Ureter (tissue), 1 donor: Measurements from ENCODE around the gene RTN4R. TPM values are rescaled to one million over a fixed set of nuclear protein-coding genes. Genes with fewer than 3 reads are reported as not detected.

Experiments used
- DNase-seq: peaks from one replicate; pipeline ENCODE4 v3.0.0-alpha.2; 2020; ENCODE audit warnings: low spot score
- total RNA-seq: library from RNA; stranded (reverse); gene quantifications from one replicate; pipeline ENCODE4 v1.2.4, GENCODE V29; 2023
- donor health status: DM: yes; HTN: yes; CAD: no.

The RTN4R gene
- total RNA-seq, 1 donor from 2014 or later = 1.3 TPM

DNA sequence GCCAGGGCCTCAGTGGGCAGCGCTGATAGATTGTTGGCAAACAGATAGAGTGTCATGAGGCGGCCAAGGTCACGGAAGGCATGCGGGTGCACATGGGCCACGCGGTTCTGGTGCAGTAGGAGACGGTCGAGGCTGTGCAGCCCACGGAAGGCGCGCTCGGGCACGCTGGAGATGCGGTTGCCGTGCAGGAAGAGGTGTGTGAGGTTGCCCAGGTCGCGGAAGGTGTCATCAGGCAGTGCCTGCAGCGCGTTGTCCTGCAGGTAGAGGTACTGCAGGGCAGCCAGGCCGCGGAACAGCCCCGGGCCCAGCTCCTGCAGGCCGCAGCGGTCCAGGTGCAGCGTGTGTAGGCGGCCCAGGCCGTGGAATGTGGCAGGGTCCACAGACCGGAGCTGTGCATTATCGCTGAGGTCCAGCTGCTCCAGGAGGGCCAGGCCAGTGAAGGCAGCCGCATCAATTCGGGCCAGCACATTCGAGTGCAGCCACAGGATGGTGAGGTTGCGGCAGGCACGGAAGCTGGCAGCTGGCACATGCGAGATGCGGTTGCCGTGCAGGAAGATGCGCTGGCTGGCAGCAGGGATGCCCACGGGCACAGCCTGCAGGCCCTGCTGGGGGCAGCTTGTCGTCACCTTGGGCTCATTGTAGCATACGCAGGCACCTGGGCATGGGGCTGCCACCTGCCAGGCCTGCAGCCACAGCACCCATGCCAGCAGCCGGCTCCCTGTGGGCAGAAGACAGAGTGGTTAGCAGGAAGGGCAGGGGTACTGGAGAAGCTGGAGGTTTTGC lies 25.5 kb downstream of the RTN4R start:
- no peak for DNase-seq

DNA sequence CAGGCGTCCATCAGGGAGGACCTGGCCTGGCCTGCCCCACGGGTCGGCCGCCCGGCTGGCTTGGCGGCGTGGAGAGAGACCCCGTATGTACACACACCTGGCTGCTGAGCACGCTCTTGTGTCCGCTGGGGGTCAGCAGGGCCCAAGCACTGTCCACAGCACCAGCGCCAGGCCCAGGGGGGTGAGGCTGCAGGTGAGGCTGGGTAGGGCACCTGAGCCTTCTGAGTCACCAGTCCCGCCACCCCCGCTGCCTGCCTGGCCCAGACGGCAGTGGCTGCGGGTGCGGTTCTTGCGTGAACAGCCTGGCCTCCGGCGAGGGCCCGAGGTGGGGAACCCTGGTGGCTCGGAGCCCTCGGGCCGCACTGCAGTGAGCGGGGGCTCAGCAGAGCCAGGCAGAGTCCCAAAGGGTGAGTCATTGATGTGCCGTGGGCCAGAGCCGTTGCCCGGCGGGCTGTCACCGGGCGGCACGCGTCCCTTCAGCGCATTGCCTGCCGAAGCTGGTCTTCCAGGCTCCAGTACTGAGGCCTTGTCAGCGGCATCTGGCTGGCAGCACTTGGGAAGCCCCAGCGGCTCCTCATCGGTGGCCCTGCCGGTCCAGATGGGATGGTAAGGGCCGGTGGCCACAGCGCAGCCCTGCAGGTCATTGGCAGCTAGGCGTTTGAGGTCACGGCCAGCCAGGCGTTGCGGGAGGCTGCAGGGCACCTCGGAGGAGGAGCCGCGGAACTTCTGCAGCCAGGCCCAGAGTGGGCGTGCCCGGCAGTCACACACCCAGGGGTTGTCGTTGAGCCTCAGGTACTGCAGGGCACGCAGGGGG lies 26.3 kb downstream of the RTN4R start:
- no peak for DNase-seq

DNA sequence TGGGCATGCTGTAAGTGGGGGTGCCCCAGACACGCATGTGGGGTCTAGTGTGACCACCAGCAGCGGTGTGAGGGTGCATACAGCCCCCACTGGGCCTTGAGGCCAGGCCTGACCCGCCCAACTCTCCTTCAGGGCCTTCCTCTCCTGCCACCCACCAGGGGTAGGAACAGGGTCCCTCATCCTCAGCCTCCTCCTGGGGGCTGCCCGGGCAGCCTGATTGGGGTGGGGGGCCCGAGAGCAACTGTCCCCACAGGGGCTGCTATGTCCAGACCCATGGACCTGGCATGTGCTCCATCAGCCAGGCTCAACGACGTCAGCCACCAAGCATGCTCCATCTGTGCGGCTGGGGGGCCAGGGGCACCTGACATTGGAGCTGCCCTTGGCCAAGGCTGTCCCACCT lies 27.2 kb downstream of the RTN4R start:
- no peak for DNase-seq

DNA sequence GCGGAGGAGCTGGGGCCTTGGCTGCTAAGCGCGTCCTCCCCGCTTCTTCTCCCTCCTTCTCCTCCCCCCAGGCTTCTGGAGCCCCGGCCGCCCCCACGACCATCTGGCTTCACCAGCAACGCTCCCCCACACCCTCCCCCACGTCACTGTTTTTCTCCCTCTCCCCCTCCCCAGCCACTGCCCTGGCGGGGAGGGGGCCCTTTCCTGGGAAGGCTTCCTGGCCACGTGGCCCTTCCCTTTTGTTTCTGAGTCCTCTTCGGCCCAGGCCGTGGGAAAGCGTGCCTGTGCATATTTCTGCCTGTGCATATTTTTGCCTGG lies 27.7 kb downstream of the RTN4R start:
- no peak for DNase-seq

DNA sequence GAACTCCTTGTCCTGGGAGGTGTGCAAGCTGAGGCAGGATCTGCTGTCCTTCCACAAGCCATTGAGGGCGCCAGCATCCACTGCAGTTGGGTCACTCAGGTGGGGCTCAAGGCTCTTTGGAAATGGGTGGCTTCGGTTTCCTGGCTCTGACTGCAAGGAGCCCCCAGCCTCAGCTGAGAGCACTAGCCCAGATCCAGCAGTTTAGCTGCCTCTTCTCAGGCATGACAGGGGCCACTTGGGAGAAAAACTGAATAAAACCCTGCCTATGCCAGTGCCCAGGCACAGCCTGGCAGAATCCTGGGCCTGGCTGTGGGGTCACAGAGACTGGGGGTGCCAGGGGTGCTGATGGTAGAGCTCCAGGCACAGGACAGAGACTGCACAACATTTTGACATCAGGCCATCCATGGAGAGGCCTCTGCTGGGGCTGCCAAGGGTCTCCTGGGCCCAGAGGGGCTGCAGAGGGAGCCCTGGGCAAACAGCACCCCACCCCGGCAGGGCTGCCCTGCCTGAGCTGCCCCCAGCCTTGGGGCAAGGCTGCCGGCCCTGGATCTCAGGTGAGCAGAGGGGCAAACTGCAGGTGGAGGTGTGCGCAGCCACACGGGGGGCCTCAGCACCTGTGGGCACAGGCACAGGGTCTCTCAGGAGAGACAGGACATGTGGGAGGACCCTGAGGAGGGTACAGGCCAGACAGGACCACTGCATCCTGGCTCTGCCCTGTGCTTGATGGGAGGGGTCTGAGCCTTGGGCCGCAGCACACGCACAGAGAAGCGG lies 28.3 kb downstream of the RTN4R start:
- DNase-seq = no peak

DNA sequence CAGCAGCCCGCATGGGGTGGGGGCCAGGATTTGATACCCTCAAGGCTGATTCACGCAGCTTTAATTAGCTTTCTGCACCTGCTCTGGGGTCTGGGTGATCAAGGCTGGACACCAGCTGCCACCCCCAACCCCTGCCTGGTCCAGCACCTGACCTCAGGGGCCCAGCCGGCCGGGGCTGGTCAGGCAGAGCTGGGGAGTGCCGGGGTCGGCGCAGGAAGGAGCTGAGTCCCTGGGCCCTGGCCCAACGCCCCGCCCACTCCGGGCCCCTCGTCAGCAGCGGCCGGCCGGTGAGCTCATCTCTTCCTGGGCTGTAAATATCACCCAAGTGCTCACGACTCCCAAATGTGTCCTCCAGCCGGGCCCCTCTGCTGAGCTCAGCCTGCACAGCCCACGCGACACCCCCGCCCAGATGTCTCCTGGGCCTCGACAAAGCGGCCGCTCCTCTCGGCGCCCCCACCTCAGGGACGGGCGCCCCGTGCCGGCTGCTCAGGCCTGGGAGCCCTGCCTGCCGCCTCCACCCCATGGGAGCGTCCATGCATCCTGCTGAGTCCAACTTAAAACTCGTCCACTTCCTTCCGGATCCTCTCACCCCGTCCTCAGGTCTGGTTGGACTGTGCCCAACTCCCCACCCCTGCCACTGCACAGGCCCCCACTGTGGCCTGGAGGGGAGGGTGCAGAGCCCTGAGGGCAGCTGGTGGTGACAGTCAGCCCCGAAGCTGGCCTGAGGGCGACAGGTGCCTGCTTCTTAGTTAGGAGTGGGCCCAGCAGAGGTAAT lies 29.0 kb downstream of the RTN4R start:
- DNase-seq = no peak

DNA sequence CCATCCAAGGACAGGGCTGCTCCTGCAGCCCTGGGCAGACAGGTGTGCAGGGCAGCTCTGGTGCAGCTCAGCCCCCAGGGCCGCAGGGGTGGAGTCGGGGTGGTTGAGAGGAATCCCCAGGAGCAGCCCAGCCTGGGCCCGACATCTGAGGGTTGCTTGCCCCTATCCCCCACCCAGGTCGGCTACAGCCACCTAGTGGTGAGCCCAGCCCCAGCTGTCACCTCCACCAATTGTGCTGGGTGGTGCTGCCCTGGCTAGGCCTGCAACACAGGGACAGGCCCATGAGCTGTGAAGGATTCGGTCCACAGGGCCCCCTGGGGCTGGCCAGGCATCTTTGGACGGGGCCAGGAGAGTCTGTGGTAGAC lies 29.6 kb downstream of the RTN4R start:
- DNase-seq = no peak

DNA sequence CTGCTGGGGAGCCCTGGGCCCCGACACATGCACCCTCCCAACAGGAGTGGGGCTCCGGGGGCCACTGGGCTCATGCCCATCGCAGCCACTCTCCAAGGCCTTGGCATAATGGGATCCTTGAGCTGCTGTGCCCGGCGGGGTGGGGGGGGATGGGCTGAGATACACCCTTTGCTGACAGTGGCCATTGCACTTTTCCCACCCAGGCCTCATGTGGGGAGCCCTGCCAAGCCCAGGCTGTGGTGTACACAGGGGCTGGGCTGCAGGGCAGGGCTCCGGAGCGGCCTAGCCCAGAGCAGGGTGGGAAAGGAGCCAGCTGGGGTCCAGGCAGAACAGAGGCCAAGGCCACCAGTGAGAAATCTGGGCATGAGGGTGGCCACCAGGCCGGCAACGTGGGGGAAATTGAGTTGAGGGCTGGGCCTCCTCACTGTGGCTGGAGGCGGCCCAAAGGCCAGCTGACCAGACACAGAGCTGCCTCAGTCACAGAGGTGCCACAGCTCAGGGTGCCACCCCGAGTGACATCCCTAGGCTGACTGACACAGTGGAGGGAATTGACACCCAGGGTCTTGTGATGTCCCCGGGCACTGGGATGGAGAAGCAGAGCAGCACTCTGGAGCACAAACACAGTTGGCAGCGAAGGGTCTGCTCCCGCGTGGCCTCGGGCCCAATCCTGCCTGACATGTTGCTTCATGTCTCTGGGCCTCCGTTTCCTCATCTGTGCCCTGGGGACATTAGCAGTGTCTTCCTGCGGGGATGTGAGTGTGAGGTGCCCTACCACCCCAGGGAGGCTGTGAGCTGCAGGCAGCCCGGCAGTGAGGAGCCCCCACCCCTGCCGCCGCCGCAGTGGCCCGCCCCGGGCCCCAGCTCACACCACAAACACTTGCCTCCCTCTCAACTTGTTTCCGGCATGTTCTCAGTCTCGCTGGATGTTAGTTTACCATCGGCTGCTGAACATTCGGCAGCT lies 30.4 kb downstream of the RTN4R start:
- no peak for DNase-seq

DNA sequence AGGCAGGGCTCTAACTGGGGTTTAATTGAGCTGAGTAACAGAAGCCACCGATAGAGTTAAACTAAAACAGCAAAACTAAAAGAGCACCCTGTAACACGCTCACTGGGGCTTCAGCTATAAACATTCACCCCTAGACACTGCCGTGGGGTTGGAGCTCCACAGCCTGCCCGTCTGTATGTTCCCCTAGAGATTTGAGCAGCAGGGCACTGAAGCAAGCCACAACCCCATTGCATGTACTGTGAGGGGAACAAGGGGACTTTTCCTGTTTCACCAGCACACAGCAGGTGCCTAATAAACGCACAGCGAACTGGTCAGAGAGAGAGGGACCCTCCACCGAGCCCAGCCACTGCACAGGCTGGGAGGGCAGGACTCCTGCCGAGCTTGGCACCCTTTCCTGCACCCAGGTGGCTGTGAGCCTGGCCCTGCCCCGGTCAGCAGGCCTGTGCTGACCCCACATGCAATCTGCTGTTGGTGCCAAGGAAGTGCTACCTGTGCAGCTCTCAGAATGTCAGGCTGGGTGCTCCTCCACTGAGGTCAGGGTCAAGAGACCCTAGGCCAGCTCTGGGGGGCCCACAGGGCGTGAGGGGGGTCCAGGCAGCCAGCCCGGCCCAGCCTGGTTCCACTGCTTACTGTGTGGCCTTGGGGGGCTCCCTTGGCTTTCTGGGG lies 31.9 kb downstream of the RTN4R start:
- no peak for DNase-seq

DNA sequence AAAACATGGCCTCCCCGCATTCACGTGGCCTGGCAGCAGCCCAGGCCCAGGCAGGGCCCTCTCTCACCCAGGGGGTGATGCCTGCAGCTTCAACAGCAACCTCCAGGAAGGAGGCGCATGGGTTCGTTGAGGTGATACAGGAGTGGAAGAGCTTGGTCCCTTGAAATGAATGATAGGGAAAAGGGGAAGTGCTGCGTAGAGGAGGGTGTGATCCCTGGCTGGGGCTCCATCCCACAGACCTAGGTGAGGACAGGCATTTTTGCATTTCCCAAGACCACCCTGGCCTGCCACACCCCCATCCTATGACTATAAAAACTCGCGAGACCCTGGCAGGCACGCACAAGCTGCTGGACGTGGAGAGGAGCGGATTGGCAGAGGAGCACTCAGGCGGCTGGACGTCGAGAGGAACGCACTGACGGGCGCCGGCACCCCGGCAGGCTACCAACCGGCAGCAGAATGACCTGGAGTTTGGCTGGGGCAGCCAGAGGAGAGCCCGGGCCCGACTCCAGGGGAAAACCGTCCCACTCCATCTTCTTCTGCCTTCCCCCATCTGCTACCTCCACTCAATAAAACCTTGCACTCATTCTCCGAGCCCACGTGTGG lies 32.6 kb downstream of the RTN4R start:
- no peak for DNase-seq

DNA sequence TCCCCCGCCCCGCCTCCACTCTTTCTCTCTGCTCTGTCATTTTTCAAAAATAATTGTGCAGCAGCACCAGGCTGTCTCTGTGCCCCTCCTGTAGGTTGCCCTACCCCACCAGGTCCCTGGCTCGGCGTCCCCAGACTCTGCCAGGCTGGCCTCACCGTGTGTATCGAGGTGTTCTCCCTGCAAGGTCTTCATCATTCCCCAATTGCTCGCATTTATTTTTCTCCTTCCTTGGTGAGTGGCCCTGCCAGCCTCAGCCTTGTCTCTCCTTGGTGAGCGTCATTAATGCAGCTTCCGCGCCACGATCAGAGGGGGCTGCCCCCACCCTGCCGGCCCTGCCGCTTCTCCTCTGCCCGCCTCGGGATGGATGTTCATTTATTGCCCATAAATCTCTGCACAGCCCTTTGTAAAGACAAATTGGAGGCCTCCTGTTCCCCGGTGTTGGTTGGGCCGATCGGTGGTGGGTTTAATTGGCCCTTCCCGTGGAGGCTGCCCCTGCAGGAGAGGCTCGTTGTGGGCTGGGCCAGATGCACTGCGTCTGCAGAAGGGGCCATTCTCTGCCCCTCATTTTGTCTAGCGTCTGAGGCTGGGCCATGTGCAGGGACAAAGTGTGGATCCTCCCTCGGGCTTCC lies 33.2 kb downstream of the RTN4R start:
- DNase-seq = no peak

DNA sequence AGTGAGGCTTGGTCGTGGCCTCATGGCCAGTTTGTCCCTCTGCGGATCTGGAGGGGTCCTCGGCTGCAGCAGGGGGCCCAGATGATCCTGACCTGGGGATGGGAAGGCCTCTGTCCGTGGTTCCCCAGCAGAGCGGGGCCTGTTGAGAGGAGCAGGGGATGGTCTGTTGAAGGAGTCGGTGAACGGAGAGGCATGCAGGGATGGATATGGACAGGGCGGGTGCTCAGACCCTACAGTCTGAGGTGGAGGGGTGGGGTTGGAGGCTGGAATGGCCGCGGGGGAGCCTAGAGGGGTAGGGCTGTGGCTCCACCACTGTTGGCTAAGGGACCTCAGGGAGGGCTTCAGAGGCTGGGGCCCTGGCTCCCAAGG lies 33.8 kb downstream of the RTN4R start:
- no peak for DNase-seq

DNA sequence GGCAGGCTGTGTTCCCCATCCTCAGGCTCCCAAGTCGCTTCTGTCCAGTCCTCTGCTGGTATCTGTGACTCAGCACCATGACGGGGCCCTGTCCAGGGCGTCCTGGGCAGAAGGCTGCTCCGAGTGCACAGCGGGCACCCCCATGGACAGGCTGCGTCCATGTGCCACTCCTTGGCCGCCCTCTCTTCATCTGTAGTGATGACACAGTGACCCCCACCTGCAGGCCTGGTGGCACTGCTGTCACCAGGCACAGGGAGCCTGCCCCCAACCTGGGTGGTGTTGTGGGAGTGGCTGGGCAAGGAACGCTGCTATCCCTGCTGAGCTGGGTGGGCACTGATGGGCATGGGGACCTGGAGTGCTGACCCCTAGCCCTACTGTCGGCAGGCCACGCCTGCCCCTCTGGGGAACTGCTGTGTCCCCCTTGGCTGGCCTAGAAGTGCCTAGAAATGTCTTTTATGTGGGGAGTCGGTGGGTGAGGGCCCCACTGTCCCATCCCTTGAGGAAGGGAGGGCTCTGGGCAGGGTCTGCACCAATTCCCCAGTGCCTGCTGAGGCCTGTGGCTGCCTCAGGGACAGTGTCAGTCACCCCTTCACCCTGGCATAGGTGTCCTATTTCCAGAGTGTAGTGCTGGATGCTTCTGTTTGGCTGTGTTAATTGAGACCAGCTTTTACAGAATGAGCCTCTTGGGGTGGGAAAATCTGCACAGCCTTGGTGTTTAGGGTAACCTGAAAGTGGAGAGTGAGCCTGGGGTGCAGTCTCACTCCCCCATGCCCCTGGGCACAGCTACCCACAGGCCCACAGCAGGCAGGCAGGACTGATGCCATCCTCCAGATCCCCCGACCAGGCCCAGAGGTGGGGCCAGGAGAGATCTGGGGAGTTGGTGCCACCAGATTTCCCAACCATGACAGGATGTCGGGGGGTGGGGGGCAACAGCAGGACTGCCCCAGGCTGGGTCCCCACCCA lies 34.5 kb downstream of the RTN4R start:
- DNase-seq = no peak

DNA sequence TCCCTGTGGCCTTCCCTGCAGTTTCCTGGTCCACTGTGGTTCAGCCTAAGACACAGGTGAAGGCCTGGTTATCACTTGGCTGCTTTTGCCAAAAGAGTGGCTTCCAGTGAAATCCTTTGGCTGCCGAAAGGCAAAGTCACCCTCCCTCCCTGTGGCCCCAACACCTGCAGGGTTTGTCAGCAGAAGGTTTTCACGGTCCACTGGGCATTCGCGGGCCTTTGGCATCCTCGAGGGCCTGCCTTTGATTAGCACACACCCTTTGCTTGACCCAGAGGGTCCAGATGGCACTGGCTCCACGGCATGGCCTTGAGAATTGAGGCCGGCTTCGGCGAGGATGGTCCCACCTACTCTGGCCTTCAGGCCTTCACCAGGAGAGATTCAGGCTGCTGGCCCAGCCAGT lies 35.3 kb downstream of the RTN4R start:
- no peak for DNase-seq

DNA sequence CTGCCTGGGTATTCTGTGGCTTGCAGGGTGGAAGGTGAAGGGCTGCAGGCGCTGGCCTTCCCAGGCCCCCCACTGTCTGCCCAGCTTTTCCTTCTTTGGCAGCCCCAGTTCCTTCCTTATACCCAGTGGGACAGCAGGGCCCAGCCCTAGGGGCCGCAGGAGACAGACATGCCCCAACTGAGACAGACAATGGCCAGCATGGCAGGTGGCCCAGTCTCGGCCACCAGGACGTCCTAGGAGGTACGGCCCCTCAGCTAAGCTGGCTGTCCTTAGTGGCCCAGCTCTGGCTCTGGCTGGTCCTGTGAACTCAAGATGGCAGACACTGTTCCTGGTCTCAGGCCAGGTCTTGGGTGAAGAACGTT lies 35.9 kb downstream of the RTN4R start:
- no peak for DNase-seq

DNA sequence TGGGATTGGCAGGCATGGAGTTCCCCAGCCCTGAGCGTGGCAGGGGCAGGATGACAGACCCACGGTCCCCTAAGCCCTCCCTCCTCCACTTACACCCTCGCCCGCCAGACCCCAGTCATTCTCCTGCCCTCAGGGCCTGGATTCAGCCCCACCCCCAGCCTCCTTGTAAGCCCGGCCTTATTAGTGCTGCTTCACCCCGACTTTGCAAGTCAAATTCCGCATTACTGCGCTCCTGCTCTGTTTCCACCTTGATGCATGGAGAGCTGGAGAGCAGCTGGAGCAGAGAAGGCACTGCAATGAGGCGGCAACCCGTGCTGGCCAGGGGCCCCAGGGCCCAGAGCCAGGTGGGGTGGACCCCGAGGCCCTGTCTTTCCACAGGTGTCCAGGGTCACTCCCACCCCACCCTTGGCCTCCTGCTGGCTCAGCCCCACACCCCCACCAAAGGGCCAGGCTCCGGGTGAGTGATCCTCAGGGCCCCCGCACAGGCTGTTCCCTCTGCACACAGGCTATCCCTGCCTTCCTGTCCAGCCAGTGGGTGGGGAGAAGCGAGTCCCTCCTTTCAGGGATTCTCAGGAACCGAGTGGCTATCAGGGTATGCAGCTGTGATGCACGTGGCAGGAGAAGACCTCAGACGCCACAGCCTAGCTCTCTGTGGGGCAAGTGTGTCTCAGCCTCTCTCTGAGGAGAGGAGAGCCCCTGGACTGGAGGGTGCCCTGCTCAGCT lies 36.4 kb downstream of the RTN4R start:
- DNase-seq = no peak

DNA sequence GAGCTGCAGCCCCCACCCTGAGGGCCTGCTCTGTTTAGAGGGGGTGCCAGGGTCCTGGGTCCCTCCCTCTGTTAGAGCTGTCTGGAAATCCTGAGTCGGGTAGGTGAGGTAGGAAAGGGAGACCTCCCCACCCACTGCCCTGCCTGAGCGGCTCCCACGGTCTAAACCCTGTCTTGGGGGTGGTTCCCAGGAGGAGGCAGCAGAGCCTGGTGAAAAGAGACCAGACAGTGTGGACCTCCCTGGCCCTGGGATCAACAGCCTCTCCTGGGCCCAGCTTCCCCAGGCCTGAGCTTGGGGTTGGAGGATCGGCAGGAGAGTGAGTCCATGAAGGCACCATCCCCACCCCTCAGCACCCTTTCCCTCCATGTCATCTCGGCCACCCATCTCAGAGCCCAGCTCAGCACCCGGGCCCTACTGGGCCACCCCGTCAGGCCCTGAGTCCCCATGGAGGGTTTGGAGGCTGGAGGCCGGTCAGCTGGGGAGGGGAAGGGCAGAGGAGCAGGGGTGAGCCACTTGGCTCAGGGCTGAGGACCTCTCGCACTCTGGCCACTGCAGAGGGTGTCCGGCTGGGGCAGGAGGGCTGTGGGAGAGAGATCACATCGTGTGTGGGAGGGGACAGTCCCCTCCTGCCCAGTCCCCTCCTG lies 37.2 kb downstream of the RTN4R start:
- DNase-seq = no peak
